ENCODE results near the gene AHNAK.

- TF ChIP-seq PATZ1 (CRISPR knock-in tag; IDR thresholded peaks at IDR 0.05; ENCODE audit: borderline replicate concordance) (no peak), BACH2 (CRISPR knock-in tag; IDR thresholded peaks at IDR 0.05; ENCODE audit: borderline replicate concordance) (no peak), SNAI2 (CRISPR knock-in tag; IDR thresholded peaks at IDR 0.05) (no peak), POU6F1 (CRISPR knock-in tag; IDR thresholded peaks at IDR 0.05; ENCODE audit: borderline replicate concordance, low read depth) (no peak), ESRRG (CRISPR knock-in tag; IDR thresholded peaks at IDR 0.05) (no peak)
These were observed 156.4 kb downstream of the AHNAK start for GRCh38 chr11:62390237-62390636.

Measured in SK-N-SH treated with all-trans-retinoic acid at 6 μM for 48 hours (cell line).